ENCODE data around the gene HGFAC. TPM values are rescaled to one million over a fixed set of nuclear protein-coding genes. Genes with fewer than 3 reads are reported as not detected.
A peak's percentile ranks its signal among the peaks of the same experiment; 100 is the strongest.
"Not testable (repeated sequence)": the region's sequence is repeated elsewhere in the genome, so short reads cannot be mapped to it uniquely, and the experiment has no call there.

Gene HGFAC
- total RNA-seq, 1 experiment from 2014 or later: 0.04 TPM

- POLR2A ChIA-PET (ENCODE audit: unreplicated experiment): no interaction called here
- H3K79me2 ChIP-seq (ENCODE audit: low read length): no peaks in the 10 kb centered on the region
- CTCF ChIA-PET: no interaction called here
- no peak overlapping the region for H3K4me3 ChIP-seq (ENCODE audit: low read length)
- peak overlapping the region; percentile 61; the same call in 1 of the 2 replicates for H2AFZ ChIP-seq (ENCODE audit: low read length)
- H3K4me2 ChIP-seq (ENCODE audit: low read length): peak overlapping the region; percentile 33; the same call in 1 of the 2 replicates
- TF ChIP-seq, protein P1, sequence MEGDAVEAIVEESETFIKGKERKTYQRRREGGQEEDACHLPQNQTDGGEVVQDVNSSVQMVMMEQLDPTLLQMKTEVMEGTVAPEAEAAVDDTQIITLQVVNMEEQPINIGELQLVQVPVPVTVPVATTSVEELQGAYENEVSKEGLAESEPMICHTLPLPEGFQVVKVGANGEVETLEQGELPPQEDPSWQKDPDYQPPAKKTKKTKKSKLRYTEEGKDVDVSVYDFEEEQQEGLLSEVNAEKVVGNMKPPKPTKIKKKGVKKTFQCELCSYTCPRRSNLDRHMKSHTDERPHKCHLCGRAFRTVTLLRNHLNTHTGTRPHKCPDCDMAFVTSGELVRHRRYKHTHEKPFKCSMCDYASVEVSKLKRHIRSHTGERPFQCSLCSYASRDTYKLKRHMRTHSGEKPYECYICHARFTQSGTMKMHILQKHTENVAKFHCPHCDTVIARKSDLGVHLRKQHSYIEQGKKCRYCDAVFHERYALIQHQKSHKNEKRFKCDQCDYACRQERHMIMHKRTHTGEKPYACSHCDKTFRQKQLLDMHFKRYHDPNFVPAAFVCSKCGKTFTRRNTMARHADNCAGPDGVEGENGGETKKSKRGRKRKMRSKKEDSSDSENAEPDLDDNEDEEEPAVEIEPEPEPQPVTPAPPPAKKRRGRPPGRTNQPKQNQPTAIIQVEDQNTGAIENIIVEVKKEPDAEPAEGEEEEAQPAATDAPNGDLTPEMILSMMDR (conservative IDR thresholded peaks at IDR 0.05; ENCODE audit: low read depth, low read length): peak; percentile 57
- no peak for TF ChIP-seq EZH2 (IDR thresholded peaks at IDR 0.05; ENCODE audit: low read length, unreplicated experiment)
- H3K9ac ChIP-seq (ENCODE audit: low read length): no peak overlapping the region
- H3K27ac ChIP-seq (ENCODE audit: low read length): no peak overlapping the region
- intact Hi-C loops (cut with micrococcal nuclease): no loop called here
- no TSS peak for BruUV-seq (replicated peaks)
- no peaks in the 10 kb centered on the region for H3K9me3 ChIP-seq (ENCODE audit: low read length)
- H3K27me3 ChIP-seq (ENCODE audit: low read length): no peaks in the 10 kb centered on the region
- ATAC-seq: peak; percentile 22; the same call in 1 of the 2 replicates
- H3K36me3 ChIP-seq (ENCODE audit: low read depth, low read length): no peaks in the 10 kb centered on the region
- DNase-seq: peak; percentile 13
- no peaks in the 10 kb centered on the region for H3K9me2 ChIP-seq (replicated peaks; ENCODE audit: low read length)
- H4K20me1 ChIP-seq (ENCODE audit: low read length): no peaks in the 10 kb centered on the region
- H3F3A ChIP-seq (ENCODE audit: low read length, unreplicated experiment): no peaks in the 10 kb centered on the region
- H3K4me1 ChIP-seq (ENCODE audit: insufficient read depth, low read length): peaks cover 8% of the 10 kb centered on the region; the same call in 1 of the 2 replicates
These were observed 10.6 kb downstream of the HGFAC start for GRCh38 chr4:3452376-3452775.

- POLR2A ChIA-PET (ENCODE audit: unreplicated experiment); BruUV-seq (replicated peaks): not testable (repeated sequence)
These were observed 13.8 kb downstream of the HGFAC start for GRCh38 chr4:3455596-3455995.

GRCh38 chr4:3458371-3458770, 16.6 kb downstream of the HGFAC start:
- intact Hi-C loops (cut with micrococcal nuclease): no loop called here
- no peaks in the 10 kb centered on the region for H3K27me3 ChIP-seq (ENCODE audit: low read length)
- H3K9me3 ChIP-seq (ENCODE audit: low read length): no peaks in the 10 kb centered on the region
- no TSS peak for BruUV-seq (replicated peaks)
- H3K79me2 ChIP-seq (ENCODE audit: low read length): no peaks in the 10 kb centered on the region
- DNase-seq: no peak
- H3K4me3 ChIP-seq (ENCODE audit: low read length): no peak overlapping the region
- CTCF ChIA-PET: no interaction called here
- H3K36me3 ChIP-seq (ENCODE audit: low read depth, low read length): no peaks in the 10 kb centered on the region
- no peak overlapping the region for H3K27ac ChIP-seq (ENCODE audit: low read length)
- ATAC-seq: no peak
- no peaks in the 10 kb centered on the region for H3F3A ChIP-seq (ENCODE audit: low read length, unreplicated experiment)
- H3K9me2 ChIP-seq (replicated peaks; ENCODE audit: low read length): no peaks in the 10 kb centered on the region
- H2AFZ ChIP-seq (ENCODE audit: low read length): no peak overlapping the region
- peaks cover 11% of the 10 kb centered on the region; the same call in 1 of the 2 replicates for H3K4me1 ChIP-seq (ENCODE audit: insufficient read depth, low read length)
- TF ChIP-seq EZH2phosphoT487 (IDR thresholded peaks at IDR 0.05; ENCODE audit: borderline replicate concordance, low read length): no peak
- TF ChIP-seq, protein P1 (conservative IDR thresholded peaks at IDR 0.05; ENCODE audit: low read depth, low read length): no peak
- no peak for TF ChIP-seq EZH2 (IDR thresholded peaks at IDR 0.05; ENCODE audit: low read length, unreplicated experiment)
- no peak overlapping the region for H3K4me2 ChIP-seq (ENCODE audit: low read length)
- POLR2A ChIA-PET (ENCODE audit: unreplicated experiment): no interaction called here
- H4K20me1 ChIP-seq (ENCODE audit: low read length): no peaks in the 10 kb centered on the region
- H3K9ac ChIP-seq (ENCODE audit: low read length): no peak overlapping the region

More at GRCh38 chr4:3455596-3455995, 13.8 kb downstream of the HGFAC start:
- DNase-seq; H3K36me3 ChIP-seq (ENCODE audit: low read depth, low read length); H3K9me3 ChIP-seq (ENCODE audit: low read length); H3K9me2 ChIP-seq (replicated peaks; ENCODE audit: low read length); intact Hi-C loops (cut with micrococcal nuclease); H3F3A ChIP-seq (ENCODE audit: low read length, unreplicated experiment); H3K79me2 ChIP-seq (ENCODE audit: low read length); H3K4me2 ChIP-seq (ENCODE audit: low read length); CTCF ChIA-PET; H3K27me3 ChIP-seq (ENCODE audit: low read length); ATAC-seq; H2AFZ ChIP-seq (ENCODE audit: low read length); H3K27ac ChIP-seq (ENCODE audit: low read length); H3K9ac ChIP-seq (ENCODE audit: low read length); H4K20me1 ChIP-seq (ENCODE audit: low read length); H3K4me3 ChIP-seq (ENCODE audit: low read length); H3K4me1 ChIP-seq (ENCODE audit: insufficient read depth, low read length): not testable (repeated sequence)

GRCh38 chr4:3459156-3459555, 17.4 kb downstream of the HGFAC start:
- BruUV-seq (replicated peaks); H3K27me3 ChIP-seq (ENCODE audit: low read length); H4K20me1 ChIP-seq (ENCODE audit: low read length); H3K4me2 ChIP-seq (ENCODE audit: low read length); DNase-seq; H3K27ac ChIP-seq (ENCODE audit: low read length); H3K9ac ChIP-seq (ENCODE audit: low read length); intact Hi-C loops (cut with micrococcal nuclease); H3K9me2 ChIP-seq (replicated peaks; ENCODE audit: low read length); H2AFZ ChIP-seq (ENCODE audit: low read length); H3K36me3 ChIP-seq (ENCODE audit: low read depth, low read length); CTCF ChIA-PET; H3F3A ChIP-seq (ENCODE audit: low read length, unreplicated experiment); H3K79me2 ChIP-seq (ENCODE audit: low read length); POLR2A ChIA-PET (ENCODE audit: unreplicated experiment); H3K9me3 ChIP-seq (ENCODE audit: low read length); H3K4me3 ChIP-seq (ENCODE audit: low read length); ATAC-seq: not testable (repeated sequence)
- peaks cover 11% of the 10 kb centered on the region; the same call in 1 of the 2 replicates for H3K4me1 ChIP-seq (ENCODE audit: insufficient read depth, low read length)
